NCI-H2107 (cell line): Measurements from ENCODE around the gene PSAT1.

ENCODE experiments used
- DNase-seq: peaks from one replicate; lab custom pipeline; 2025; lab: John Stamatoyannopoulos, UW

The PSAT1 gene

GRCh38 chr9:78316166-78316892 lies 19.4 kb downstream of the PSAT1 start:
- no peak for DNase-seq

- no peak for DNase-seq
Observed at GRCh38 chr9:78319197-78320029, 22.5 kb downstream of the PSAT1 start.

GRCh38 chr9:78320030-78320693 lies 23.2 kb downstream of the PSAT1 start:
- no peak for DNase-seq

GRCh38 chr9:78320875-78321496 lies 24.1 kb downstream of the PSAT1 start:
- no peak for DNase-seq

DNA sequence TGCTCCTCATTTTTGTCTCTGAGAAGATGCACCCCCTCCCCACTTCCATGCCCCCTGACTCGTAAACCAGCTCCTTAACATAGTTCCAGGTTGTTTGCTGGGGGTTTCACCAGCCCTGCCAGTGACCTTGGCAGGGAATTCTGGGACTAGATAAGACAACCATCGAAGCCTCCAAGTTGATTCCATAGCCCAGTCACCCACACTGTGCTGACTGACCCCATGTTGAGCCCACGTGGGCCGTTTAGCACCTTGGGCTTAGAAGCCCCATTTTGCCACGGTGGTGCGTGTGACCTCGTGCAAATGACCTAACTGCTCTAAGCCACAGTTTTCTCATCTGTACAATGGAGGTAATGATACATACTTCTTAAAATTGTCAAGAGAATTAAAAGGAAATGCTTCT lies 24.6 kb downstream of the PSAT1 start:
- no peak for DNase-seq

DNA sequence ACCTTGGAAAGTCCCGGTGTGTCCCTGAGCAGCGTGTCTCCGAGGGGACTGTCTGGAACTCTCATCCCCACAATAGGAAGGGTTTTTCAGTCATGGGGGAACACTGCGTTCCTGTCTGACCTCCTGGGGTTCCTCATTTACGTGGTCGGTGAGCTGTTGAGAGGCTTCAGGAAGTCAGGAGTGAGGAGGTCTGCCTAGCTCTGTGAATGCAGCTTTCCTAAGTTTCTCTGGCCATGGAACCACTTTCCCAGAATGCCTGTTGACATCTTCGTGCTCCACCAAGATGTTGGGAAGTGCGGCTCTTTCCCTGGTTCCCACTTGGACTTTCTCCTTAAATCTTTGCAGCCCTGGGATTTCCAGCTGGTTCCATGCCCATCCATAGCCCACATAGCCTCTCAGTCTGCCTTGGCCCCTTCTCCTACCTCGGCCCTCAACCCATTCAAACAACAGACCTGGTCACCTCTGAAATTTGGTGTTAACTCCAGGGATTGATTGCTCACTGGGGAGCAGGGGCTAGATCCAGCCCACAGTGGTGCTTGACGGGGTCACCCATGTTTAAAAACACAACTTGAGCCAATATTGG lies 27.2 kb downstream of the PSAT1 start:
- DNase-seq = no peak

- no peak for DNase-seq
Observed at GRCh38 chr9:78324682-78325081, 27.8 kb downstream of the PSAT1 start.

DNA sequence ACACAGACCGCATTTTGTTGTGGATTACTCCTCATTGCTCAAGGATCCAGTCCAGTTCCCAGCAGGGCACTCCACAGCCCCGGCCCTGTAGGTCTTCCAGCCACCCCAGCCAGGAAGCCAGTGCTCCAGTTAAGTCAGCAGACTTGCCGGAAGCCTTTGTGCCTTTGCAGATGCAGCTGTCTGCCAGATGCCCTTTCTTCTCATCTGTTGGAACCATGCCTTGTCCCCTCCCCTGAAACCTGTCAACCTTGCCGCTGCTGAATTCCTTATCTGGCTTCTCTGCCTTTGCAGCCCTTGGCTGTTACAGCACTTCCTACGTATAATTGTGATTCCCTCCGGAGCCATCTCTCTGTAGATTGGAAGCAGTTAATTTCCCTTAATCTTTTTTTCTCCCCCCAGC lies 28.4 kb downstream of the PSAT1 start:
- DNase-seq = no peak

- no peak for DNase-seq
Observed at GRCh38 chr9:78325846-78326360, 29.0 kb downstream of the PSAT1 start.

GRCh38 chr9:78326564-78326963 lies 29.6 kb downstream of the PSAT1 start:
- DNase-seq = no peak

DNA sequence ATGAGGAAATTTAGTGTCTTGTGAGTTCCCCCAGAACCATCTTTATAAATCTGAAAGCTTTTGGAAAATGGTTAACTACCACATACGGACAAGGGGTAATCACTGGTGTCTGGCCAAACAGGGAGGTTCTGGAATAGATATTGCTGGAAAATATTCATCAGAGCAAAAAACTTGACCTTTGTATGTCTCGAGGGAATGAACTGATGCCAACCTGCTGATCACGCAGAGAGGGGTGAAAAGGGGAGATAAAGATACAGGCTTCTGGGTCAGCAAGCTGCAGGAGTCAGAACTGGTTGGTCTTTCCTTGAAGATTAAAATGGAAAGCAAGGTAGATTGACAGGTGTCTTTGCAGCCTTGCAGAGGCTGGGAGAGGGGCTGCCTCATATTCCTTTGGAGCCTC lies 35.5 kb downstream of the PSAT1 start:
- DNase-seq = no peak

- no peak for DNase-seq
Observed at GRCh38 chr9:78348848-78349247, 51.9 kb downstream of the PSAT1 start.

DNA sequence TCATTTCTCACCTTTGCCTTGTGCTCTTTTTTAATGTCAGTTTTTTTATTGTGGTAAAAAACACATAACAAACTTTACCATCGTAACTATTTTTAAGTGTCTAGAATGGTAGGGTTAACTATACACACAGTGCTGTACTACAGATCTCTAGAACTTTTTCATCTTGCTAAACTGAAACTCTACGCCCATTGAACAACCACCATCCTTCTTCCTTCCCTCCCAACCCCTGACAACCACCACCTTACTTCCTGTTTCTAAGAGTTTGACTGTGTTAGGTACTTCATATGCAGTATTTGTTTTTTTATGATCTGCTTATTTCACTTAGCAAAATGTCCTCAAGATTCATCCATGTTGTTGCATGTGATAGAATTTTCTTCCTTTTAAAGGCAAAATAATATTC lies 54.9 kb downstream of the PSAT1 start:
- no peak for DNase-seq

- DNase-seq = no peak
Observed at GRCh38 chr9:78354324-78354973, 57.5 kb downstream of the PSAT1 start.

DNA sequence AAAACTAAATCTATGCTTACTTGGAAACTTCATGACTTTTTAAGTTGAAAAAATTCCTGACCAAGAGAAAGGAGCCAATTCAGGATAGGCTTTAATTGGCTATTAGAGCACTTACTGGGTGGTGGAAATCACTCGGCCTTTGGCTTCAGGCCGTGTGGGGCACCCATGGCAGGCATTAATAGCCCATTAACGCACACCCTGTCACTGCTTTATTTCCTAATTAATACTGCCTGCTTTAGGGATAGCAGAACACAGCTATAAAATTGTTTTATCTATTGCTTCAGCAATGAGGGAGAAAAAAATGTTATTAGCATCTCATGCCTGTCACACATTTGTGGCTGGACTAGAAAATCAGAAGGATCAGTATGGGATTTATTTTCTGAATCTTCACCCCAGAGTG lies 58.1 kb downstream of the PSAT1 start:
- no peak for DNase-seq

- DNase-seq = no peak
Observed at GRCh38 chr9:78356634-78357033, 59.7 kb downstream of the PSAT1 start.

DNA sequence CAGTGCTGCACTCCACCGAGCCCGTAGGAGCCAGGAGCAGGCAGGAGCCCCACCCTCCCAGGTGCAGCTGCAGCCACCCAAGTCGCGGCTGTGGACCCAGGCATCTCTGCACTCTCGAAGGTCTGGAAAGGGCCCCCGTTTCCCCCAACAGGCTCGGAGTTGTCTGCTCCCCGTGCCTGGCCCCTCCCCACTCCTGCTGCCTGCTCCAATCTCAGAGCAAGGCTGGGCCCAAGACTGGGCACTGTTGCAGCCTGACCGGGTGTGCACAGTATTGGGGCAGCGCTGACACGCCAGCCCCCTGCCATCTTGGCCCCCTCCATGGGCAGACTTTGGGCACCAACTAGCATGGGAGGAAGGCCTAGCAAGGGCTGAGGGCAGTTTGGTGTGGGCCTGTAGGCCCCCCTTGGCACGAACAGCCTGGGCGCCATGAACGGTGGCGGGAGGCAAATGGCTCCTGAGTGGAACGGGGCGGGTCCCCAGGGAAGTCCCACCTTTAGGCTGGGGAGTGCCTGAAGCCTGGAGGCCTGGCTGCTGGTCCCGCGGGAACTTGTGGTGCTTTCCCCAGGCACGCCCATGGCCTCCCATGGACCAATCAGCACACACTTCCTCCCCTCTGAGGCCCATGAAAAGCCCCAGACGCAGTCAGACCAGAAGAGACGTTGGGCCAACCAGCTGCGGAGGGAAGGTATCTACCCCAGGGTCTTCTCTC lies 60.4 kb downstream of the PSAT1 start:
- DNase-seq = no peak

- no peak for DNase-seq
Observed at GRCh38 chr9:78358329-78359051, 61.6 kb downstream of the PSAT1 start.

DNA sequence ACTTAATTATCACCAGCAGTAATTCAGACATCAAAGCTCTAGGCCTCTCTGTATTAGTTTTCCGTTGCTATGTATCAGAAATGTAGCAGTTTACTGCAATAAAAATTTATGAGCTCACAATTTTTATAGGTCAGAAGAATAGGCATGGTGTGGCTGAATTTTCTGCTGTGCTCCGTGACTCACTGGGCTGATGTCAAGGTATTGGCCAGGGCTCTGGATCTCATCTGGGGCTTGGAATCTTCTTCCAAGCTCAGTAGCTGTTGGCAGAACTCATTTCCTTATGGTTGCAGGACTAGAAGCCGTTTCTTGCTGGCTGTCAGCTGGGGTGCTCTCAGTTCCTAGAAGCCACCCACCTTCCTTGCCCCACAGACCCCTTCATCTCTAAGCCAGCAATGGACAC lies 66.3 kb downstream of the PSAT1 start:
- no peak for DNase-seq
